GM18909 (cell line): Measurements from ENCODE around the gene ABCB11.
"Not testable (repeated sequence)": the region's sequence is repeated elsewhere in the genome, so short reads cannot be mapped to it uniquely, and the experiment has no call there.

Experiments
- ATAC-seq: cut with Tn5 transposase; IDR thresholded peaks from one replicate; pipeline ENCODE4 v1.9.1; 2021; ENCODE audit warnings: mild to moderate bottlenecking; ENCODE audit not compliant: unreplicated experiment, poor library complexity

The ABCB11 gene

GRCh38 chr2:169031202-169031601 is at the start of gene ABCB11:
Gene ABCB11, minus strand, starts transcription at chr2:169031324. Its CDS starts 13,199 bp downstream, at chr2:169018125.
- ATAC-seq, result no peak

DNA sequence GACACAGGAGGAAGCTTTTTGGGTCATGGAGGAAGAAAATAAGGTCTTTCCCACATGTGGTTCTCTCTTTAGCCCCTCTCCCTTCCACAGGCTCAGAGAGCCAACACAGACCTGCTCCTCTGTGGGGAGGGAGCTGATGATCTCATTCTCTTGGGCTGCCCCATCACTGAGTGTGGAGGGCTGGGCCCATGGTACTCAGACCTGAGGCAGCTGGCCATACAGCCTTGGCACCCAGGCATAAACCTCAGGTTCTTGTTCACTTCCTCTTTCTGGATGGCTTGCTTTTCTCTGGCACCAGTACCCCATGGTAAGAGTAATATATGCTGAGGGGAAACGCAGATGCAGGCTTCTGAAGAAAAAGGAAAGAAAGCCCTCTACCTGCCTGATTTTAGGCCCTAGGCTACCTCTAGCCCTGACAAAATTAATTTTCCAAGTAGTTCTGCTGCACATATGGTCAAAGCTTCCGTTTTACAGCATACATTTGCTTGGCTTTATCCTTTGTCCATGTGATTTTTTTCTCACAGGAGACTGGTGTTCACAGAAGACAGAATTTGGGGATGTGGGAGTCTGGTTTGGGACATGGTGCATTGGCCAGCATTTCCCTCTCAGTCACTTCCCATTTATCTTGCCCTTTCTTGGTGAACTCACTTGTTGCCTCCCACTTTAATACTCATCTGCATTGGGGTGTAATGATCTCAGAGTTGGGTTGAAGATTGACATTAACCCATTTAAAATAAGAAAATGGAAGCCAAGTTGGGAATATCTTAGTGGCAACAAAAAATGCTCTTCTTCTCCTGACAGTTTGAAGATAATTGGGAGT is 49.3 kb upstream of the ABCB11 start:
- ATAC-seq, result peak; percentile 94

GRCh38 chr2:169077674-169078240 is 46.6 kb upstream of the ABCB11 start:
- ATAC-seq, result no peak

- ATAC-seq, result peak; percentile 40
Measured at GRCh38 chr2:169073963-169074751, 43.0 kb upstream of the ABCB11 start.

GRCh38 chr2:169073211-169073962 is 42.3 kb upstream of the ABCB11 start:
- ATAC-seq, result no peak

GRCh38 chr2:169072163-169072925 is 41.2 kb upstream of the ABCB11 start:
- peak; percentile 54 for ATAC-seq

DNA sequence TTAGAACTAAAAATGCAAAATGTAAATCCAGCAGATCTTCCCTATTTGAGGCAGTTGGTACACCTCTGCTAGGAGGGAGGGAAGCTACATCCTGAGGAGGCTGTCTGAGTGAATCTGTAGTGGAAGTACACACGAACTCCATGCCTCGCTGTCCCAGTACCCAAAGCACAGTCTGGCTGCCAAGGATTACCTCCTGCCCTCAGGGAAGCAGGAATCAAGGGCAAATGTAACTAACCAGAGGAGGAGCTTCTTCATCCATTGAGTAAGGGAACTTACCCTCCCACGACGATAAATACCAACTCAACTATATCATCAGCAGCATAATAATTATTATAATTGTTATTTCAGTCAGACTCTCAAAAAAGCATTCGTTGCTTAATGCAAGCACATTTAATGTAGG is 40.3 kb upstream of the ABCB11 start:
- ATAC-seq, result no peak

GRCh38 chr2:169069833-169070232 is 38.7 kb upstream of the ABCB11 start:
- no peak for ATAC-seq

DNA sequence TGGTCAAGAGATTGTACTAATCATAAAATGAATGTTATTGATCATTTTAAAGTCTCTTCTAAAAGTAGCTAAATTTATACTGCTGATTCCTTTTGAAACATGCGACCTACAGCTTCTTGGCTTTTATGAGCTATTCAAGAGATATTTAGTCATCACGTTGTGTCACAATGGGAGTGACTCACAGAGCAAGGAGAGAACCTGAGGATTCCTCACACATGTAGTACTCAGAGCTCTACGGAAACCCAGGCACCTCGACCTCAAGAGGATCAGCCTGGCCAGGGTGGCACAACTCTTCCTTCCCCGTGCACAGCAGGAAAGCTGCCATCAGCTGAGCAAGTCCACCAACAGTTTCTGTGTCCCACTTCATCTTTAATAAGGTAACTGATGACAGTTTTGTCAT is 38.2 kb upstream of the ABCB11 start, which contains the start of gene DHRS9:
Gene DHRS9, plus strand, starts transcription at position 223 of the 400 bp plus-strand sequence. CDS start 12,019 bp downstream, outside the sequence.
- no peak for ATAC-seq

- ATAC-seq, result no peak
Measured at GRCh38 chr2:169066897-169067296, 35.8 kb upstream of the ABCB11 start.

DNA sequence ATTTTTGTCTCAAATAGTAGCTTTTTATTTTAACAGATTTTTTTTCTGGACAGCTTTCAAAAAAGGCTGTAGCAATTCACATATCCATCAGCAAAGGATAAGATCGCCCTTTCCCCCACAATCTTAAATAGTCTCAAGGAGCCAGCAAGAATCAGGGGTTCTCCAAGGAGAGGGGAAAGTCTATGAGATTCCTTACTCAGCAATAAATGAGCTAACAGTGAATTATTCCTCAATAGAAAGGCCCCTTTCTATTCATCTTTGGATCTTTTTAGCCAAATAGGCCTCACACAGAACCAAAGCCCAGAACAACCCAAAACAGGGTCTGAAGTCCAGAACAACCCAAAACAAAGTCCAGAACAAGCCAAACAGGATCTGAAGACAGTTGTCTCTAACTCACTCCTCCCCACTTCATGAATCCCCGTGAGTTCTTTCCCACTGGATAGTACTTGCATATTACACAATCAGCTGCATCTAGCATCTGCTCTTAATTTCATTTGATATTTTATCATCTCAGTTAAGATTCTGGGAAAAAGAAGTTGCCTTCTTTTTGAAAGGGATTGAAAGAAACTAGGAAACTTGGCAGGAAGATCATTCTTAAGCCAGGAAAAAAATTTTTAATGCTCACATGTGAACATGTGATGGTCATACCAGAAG is 34.9 kb upstream of the ABCB11 start:
- no peak for ATAC-seq

- ATAC-seq, result no peak
Measured at GRCh38 chr2:169065422-169065821, 34.3 kb upstream of the ABCB11 start.

GRCh38 chr2:169064199-169064598 is 33.1 kb upstream of the ABCB11 start:
- ATAC-seq, result not testable (repeated sequence)

DNA sequence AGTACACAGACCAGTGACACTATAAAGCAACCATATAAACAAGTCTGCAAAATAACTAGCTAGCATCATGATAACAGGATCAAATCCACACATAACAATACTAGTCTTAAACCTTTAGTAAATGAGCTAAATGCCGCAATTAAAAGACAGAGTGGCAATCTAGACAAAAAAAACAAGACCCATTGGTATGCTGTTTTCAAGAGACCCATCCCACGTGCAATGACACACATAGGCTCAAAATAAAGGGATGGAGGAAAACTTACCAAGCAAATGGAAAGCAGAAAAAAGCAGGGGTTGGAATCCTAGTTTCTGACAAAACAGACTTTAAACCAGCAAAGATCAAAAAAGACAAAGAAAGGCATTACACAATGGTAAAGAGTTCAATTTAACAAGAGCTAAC is 23.5 kb upstream of the ABCB11 start:
- ATAC-seq, result not testable (repeated sequence)

DNA sequence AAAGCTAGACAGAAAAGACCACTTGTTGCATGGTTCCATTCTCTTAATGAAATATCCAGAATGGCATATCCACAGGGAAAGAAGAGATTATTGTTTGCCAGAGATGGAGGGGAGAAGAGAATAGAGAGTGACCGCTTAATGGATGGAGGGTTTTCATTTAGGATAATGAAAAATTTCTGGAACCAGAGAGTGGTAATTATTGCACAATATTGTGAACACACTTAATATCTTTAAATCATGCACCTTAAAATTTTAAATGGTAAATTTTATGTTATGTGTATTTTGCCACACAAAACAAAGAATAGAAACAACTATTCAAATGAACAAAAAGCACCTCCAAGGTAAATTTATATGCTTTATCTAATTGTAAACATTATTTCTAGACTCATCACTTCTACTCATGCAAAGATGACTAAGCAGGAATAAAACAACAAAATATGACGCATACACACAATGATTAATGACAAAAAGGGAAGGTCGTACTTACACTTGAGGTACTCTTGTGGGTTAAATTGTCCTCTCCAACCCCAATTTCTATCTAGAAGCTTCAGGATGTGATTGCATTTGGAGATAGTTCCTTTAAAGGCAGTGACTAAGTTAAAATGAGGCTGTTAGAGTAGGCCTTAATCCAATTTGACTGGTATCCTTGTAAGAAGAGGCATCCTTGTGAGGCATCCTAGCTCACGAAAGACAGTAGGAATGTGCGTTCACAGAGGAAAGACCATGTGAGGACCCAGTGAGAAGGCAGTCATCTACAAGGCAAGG is 19.5 kb upstream of the ABCB11 start:
- ATAC-seq, result no peak

GRCh38 chr2:169049142-169049541 is 18.0 kb upstream of the ABCB11 start:
- ATAC-seq, result no peak

DNA sequence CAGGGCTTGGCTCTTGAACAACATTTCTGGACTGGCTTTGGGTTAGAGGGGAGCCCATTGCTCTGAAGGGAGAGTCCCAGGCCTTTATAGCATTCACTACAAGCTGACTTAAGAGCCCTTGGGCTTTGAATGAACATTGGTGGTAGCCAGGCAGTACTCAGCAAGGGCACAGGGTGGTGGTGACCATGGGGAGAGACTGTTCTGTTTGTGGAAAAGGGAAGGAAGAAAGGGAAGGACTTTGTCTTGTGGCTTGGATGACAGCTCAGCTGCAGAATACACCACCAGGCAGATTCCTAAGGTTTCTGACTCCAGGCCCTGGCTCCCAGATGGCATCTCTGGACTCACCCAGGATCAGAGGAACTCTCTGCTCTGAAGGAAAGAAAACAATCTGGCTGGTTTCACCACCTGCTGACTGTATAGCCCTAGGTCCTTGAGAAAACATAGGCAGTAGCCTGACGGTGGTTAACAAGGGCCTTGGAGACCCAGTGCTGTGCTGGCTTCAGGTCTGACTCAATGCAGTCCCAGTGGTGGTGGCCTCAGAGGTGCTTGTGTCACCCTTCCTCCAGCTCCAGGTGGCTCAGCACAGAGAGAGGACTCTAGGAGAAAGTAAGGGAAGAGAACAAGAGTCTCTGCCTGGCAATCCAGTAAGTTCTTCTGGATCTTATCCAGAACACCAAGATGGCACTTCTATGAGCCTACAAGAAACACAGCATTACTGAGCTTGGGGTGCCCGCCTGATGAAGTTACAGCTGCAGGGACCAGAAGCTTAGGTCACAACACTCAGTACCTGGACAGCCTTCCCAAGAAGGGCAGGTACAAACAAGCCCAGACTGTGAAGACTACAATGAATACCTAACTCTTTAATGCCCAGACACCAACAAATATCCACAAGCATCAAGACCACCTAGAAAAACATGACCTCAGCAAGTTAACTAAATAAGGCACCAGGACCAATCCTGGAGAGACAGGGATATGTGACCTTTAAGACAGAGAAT is 16.4 kb upstream of the ABCB11 start:
- no peak for ATAC-seq
